NCI-H82 treated with DMSO at 0.1 percent for 48 hours (cell line): ENCODE results near the gene POU2AF2.

ENCODE experiments used
- DNase-seq: peaks from one replicate; lab custom pipeline; 2025; ENCODE audit not compliant: unreplicated experiment; lab: John Stamatoyannopoulos, UW

Gene POU2AF2

GRCh38 chr11:111329306-111330204 is 84.0 kb downstream of the POU2AF2 start:
- no peak for DNase-seq

GRCh38 chr11:111330234-111330893 is 84.8 kb downstream of the POU2AF2 start:
- no peak for DNase-seq

GRCh38 chr11:111331711-111332479 is 86.4 kb downstream of the POU2AF2 start:
- DNase-seq, result no peak

GRCh38 chr11:111334532-111335502 is 89.3 kb downstream of the POU2AF2 start:
- DNase-seq, result peak; percentile 65

- DNase-seq, result no peak
Observed at GRCh38 chr11:111335549-111335948, 90.0 kb downstream of the POU2AF2 start.
